NCI-H1105 treated with DMSO at 0.1 percent for 48 hours (cell line): ENCODE data around the gene RHBDL2.
"Not testable (repeated sequence)": the region's sequence is repeated elsewhere in the genome, so short reads cannot be mapped to it uniquely, and the experiment has no call there.

Source experiments
- DNase-seq: peaks from one replicate; lab custom pipeline; 2025; lab: John Stamatoyannopoulos, UW

The RHBDL2 gene

GRCh38 chr1:38932571-38932970 is 9.1 kb downstream of the RHBDL2 start:
- DNase-seq = no peak

GRCh38 chr1:38929476-38929875 is 12.2 kb downstream of the RHBDL2 start:
- DNase-seq = no peak

GRCh38 chr1:38929054-38929453 is 12.6 kb downstream of the RHBDL2 start:
- no peak for DNase-seq

DNA sequence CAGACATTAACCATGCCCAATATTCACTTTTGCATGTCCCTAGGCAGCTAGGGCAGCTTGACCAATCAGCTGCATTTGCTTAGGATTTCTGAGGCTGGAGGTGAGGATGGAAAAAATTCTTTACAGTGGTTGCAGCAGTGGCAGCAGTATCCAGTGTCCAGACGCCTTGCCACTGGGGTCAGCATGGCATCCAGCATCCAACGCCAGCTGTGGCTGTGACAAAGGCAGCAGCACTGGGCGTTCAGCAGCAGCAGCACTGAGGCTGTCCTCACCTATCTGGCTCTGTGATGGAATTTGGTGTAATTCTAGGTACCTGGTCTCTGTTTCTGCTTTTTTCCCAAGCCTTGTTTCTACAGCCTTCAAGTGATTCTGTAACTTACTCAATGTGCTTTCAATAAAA is 15.5 kb downstream of the RHBDL2 start:
- no peak for DNase-seq

DNA sequence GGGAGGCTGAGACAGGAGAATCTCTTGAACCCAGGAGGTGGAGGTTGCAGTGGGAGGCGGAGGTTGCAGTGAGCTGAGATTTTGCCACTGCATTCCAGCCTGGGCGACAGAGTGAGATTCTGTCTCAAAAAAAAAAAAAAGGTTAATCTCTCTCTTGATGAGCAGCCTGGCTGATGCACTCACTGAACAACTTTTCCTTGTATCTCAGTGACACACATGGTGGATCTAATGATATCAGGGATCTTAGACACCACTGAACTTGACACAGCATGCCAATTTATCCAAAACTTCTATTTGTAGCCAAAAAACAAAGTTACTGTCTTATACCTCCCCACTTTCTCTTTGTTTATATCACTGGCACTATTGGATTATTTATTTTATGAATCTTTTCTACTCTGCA is 16.2 kb downstream of the RHBDL2 start:
- no peak for DNase-seq

DNA sequence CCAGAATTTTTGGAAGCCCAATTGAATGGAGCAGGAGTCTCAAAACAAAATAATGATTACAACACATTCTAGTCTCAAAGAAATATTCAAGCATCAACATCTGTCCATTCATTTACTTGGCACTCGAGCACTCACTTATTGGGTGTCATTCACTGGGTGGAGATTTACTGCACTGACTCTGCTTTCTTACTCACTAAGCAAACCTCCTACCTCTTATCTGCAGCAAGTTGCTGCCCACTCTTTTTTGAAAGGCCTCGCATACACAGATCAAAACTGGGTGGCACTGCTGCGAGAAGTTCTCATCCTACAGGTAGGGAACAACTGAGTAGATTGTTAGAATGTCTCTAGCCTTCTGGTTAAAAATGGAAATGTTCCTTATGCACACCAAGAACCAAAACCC is 18.0 kb downstream of the RHBDL2 start:
- DNase-seq = no peak

- DNase-seq = no peak
Observed at GRCh38 chr1:38919130-38919529, 22.5 kb downstream of the RHBDL2 start.

DNA sequence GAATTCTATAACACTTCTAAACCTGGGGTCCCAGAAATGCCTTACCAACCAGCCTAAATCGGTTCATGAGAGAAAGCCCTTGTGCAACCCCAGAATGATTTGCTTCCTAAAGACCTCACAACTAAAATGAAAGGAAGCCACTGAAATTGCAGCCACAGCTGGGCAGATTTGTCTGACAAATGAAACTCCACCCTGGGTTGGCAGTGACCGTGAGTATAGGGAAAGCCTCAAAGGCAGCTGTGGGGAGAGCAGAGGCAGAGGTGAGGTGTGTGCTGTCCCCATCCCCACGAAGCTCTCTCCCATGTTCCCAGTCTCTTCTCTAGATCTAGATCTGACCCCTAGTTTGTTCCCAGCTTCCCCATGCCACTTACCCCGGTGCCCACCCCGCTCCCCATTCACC is 23.1 kb downstream of the RHBDL2 start:
- no peak for DNase-seq

DNA sequence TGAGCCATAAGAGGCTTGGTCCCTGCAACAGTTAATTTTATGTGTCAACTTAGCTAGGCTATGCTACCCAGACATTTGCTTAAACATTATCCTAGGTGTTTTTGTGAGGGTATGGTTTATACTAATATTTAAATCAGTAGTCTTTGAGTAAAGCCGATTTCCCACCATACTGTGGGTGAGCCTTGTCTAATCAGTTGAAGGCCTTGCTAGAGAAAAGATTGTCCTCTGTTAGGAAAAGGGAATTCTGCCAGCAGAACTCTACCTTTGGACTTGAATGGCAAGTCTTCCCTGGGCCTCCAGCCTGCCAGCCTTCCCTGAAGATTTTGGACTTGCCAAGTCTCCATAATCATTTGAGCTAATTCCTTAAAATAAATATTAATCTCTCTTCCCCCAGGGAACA is 23.9 kb downstream of the RHBDL2 start:
- DNase-seq = no peak

DNA sequence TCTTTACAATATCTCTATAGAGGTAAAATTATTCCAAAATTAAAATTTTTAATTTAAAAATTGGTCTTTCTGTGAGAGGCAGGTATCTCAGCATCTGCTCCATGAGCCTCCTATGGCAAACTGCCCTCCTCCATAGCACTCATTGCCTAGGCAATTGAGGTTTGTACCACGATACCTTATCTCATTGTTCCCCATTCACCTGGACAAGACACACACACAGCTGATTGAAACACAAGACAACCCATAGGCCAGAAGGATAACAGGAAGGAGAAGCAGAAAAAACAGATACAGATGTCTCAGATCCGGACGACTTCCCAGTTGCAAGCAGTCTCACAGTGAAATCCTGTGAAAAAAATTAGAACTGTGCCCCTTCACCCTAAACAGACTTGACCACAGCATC is 24.3 kb downstream of the RHBDL2 start:
- no peak for DNase-seq

DNA sequence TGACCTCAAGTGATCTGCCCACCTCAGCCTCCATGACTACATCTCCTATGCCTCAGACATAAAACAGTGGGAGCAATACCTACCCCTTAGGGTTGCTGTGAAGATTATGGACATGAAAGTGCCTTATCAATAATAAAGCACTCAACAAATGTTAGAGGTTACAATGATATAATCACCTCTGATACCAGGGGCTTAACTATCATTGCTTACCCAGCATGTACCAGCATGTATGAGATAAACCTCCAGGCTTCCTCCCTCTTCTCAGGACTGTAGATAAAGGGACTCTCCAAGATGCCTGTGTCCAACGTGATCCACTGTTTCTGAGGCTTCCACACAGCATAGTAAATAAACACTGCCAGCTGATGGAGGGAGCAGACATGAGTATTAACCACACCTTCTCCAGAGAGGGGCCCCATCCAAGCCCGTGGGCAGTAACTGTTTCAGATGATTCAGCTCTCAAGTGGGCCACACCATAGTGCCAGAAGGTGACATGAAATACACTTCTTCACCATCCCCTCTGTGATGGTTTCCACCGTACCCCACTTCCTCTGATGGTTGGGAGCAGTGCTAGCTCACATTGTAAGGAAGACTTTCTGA is 26.2 kb downstream of the RHBDL2 start:
- no peak for DNase-seq

GRCh38 chr1:38914908-38915307 is 26.7 kb downstream of the RHBDL2 start:
- DNase-seq = not testable (repeated sequence)

GRCh38 chr1:38908821-38909220 is 32.8 kb downstream of the RHBDL2 start:
- no peak for DNase-seq

DNA sequence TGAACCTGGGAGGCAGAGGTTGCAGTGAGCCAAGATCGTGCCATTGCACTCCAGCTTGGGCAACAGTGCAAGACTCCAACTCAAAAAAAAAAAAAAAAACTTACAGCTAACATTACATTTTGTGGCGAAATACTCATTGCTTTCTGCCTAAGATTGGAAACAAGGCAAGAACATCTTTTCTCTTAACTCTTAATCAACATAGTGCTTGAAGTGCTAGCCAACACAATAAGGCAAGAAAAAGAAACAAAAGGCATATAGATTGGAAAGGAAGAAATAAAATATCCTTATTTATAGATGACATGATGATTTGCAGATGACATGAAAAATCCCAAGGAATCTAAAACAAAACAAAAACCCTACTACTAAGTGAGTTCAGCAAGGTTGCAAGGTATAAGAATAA is 35.6 kb downstream of the RHBDL2 start:
- no peak for DNase-seq

DNA sequence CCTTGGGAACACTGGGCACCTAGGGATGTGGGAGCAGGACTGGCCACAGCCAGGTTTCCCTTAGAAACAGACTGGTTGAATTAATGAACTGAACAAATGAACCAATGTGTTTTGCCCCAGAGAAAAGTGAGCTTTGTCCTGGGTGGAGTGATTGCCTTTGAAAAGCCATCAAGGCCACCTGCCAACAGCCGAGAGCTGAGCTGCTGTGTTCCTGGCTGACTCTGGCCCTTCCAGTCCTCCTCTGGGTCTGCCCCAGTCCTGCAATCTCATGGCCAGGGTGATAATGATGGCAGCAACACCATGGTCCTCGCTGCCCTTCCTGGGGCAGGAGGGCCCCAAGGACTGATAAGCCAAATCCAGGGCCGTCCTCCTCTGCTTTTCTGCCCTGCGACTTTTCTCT is 42.1 kb downstream of the RHBDL2 start:
- no peak for DNase-seq

GRCh38 chr1:38898653-38899230 is 42.9 kb downstream of the RHBDL2 start:
- no peak for DNase-seq

GRCh38 chr1:38896169-38896568 is 45.5 kb downstream of the RHBDL2 start:
- DNase-seq = no peak

- no peak for DNase-seq
Observed at GRCh38 chr1:38892976-38893375, 48.7 kb downstream of the RHBDL2 start.

DNA sequence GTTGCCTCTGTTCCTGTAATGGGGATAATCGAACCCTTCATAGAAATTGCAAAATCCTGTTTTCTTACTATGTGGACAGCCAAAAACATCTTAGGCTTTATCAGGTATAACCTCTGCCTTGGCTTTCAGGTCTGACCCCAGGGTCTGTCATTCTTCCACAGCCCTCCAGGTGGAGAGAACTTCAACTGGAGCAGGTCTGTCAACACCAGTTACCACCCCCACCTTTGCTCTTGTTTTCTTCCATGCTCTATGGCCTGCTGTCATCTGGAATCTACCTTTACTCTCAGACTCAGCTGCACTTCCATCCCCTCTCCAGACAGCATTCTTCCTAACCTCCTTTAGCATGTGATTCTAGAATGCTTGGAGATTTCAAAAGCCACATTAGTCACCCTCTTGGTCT is 49.9 kb downstream of the RHBDL2 start:
- DNase-seq = no peak

DNA sequence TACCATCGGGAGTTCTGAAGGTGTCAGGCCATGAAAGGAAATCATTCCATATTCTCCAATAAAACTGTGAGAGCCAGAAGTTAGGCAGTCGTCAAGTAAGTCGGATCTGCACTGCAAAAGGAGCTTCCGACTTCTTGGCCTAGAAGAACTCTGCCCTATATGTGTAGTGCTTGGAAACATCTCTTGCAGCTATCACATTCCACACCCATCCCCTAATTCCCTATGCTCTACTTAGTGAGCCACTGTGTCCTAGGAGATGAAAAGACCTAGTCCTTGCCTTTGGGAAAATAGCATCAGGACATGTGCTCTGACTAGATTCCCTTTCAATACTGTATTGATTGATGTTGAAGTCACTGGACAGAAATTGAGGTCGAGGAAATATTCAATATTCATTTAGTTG is 52.0 kb downstream of the RHBDL2 start:
- no peak for DNase-seq

- DNase-seq = no peak
Observed at GRCh38 chr1:38888423-38889333, 53.0 kb downstream of the RHBDL2 start.

GRCh38 chr1:38885092-38885491 is 56.5 kb downstream of the RHBDL2 start:
- DNase-seq = no peak

GRCh38 chr1:38881487-38881886 is 60.1 kb downstream of the RHBDL2 start, which contains the start of gene GJA9:
Gene GJA9, minus strand, starts transcription at chr1:38881587. Its CDS starts 5,489 bp downstream, at chr1:38876098.
- DNase-seq = no peak
